Parathyroid adenoma (tissue), 2 donors: ENCODE data around the gene MIA2.

Source experiments
- H2AFZ ChIP-seq: fragments of 300-600 bp; sonication (generic); one replicate; pipeline ENCODE4 v1.7.0; 2017; ENCODE audit warnings: antibody characterized with exemption, mild to moderate bottlenecking
- H3K27ac ChIP-seq: fragments of 300-600 bp; sonication (generic); one replicate; pipeline ENCODE4 v1.7.0; 2017
- H3K27me3 ChIP-seq: fragments of 300-600 bp; sonication (generic); one replicate; pipeline ENCODE4 v1.7.0; 2017; ENCODE audit warnings: low read length; ENCODE audit not compliant: control insufficient read depth, insufficient read depth
- H3K36me3 ChIP-seq: fragments of 300-600 bp; sonication (generic); one replicate; pipeline ENCODE4 v1.7.0; 2017; ENCODE audit warnings: low read length; ENCODE audit not compliant: control insufficient read depth, insufficient read depth
- H3K4me1 ChIP-seq: fragments of 300-600 bp; sonication (generic); one replicate; pipeline ENCODE4 v1.7.0; 2017; ENCODE audit warnings: control low read depth
- H3K4me2 ChIP-seq: fragments of 300-600 bp; sonication (generic); one replicate; pipeline ENCODE4 v1.7.0; 2017; ENCODE audit warnings: low read length
- H3K4me3 ChIP-seq: fragments of 300-600 bp; sonication (generic); one replicate; pipeline ENCODE4 v1.7.0; 2017; ENCODE audit warnings: low read depth, low read length
- H3K79me2 ChIP-seq: fragments of 300-600 bp; sonication (generic); one replicate; pipeline ENCODE4 v1.7.0; 2017; ENCODE audit warnings: control low read depth
- H3K9ac ChIP-seq: fragments of 300-600 bp; sonication (generic); one replicate; pipeline ENCODE4 v1.7.0; 2017; ENCODE audit warnings: mild to moderate bottlenecking
- H3K9me3 ChIP-seq: fragments of 300-600 bp; sonication (generic); one replicate; pipeline ENCODE4 v1.7.0; 2017; ENCODE audit warnings: low read length; ENCODE audit not compliant: control insufficient read depth
- TF ChIP-seq, protein P1 (sequence below): fragments of 300-600 bp; sonication (generic); IDR thresholded peaks from one replicate; pipeline ENCODE4 v1.7.0; 2017; ENCODE audit warnings: antibody characterized with exemption, mild to moderate bottlenecking
- donor health status: primary hyperparathyroidism.

The MIA2 gene

DNA sequence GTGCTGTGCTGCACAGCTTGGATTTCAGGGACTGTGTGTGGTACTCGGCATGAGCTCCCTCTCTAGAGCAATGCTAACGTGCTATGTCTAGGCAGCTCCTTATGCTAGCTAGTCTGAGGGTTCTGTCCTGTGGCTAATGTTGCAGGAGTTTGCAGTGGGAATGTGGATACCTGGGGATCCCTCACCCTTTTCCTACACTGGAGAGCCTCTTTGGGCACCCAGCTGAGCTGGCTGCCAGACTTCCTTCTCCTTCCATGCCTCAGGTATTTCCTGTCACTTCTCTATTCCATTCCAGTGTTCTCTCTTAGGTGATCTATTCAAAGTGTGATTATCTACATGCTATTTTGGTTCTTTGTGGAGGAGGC is 133.7 kb downstream of the MIA2 start:
- Histone ChIP-seq H3K4me1 (peaks cover 2% of the 10 kb centered on the region), H3K36me3 (no peaks in the 10 kb centered on the region), H3K4me2 (no peak overlapping the region), H3K9ac (no peak overlapping the region), H3K79me2 (peaks cover 4% of the 10 kb centered on the region), H3K27me3 (no peaks in the 10 kb centered on the region), H3K4me3 (no peak overlapping the region), H2AFZ (no peak overlapping the region), H3K27ac (no peak overlapping the region), H3K9me3 (no peaks in the 10 kb centered on the region)
- TF ChIP-seq, protein P1, sequence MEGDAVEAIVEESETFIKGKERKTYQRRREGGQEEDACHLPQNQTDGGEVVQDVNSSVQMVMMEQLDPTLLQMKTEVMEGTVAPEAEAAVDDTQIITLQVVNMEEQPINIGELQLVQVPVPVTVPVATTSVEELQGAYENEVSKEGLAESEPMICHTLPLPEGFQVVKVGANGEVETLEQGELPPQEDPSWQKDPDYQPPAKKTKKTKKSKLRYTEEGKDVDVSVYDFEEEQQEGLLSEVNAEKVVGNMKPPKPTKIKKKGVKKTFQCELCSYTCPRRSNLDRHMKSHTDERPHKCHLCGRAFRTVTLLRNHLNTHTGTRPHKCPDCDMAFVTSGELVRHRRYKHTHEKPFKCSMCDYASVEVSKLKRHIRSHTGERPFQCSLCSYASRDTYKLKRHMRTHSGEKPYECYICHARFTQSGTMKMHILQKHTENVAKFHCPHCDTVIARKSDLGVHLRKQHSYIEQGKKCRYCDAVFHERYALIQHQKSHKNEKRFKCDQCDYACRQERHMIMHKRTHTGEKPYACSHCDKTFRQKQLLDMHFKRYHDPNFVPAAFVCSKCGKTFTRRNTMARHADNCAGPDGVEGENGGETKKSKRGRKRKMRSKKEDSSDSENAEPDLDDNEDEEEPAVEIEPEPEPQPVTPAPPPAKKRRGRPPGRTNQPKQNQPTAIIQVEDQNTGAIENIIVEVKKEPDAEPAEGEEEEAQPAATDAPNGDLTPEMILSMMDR: no peak

DNA sequence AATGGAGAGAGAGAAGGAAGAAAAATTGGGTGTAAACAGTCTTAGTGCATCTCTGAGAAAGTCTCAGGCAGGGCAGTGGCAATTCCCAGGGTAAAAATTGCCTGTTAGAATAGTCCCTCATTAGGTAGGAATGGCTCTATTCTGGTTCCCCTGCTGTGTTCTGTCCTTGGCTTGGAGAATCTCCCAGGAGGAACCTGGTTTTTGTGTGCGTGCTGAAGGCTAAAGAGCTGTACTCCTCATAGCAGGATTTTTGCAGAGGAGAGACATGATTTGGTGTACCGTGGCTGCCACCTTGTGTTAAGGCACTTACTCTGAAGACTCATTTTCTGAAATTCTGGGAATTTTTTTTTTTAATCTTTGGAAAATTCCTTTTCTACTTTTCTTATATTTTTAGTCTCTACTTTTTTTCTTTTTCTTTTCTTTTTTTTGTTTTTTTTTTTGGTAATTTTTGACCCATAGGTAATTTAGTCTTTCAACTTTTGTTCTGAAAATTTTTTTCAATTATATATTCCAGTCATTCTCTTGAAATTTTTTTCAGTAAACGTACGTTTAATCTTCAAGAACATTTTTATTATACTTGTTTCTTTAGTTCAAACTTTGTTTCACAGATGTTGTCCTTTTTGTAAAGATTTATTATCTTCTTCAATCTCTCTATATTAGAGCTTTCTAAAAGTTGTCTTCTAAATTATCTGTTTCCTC is 134.7 kb downstream of the MIA2 start:
- H3K4me3 ChIP-seq: no peak overlapping the region
- no peak overlapping the region for H3K4me2 ChIP-seq
- no peak overlapping the region for H3K27ac ChIP-seq
- H3K9ac ChIP-seq: no peak overlapping the region
- H3K27me3 ChIP-seq: no peaks in the 10 kb centered on the region
- H2AFZ ChIP-seq: no peak overlapping the region
- H3K9me3 ChIP-seq: no peaks in the 10 kb centered on the region
- peaks cover 2% of the 10 kb centered on the region for H3K4me1 ChIP-seq
- H3K36me3 ChIP-seq: no peaks in the 10 kb centered on the region
- TF ChIP-seq, protein P1: peak; percentile 46
- peaks cover 4% of the 10 kb centered on the region for H3K79me2 ChIP-seq

DNA sequence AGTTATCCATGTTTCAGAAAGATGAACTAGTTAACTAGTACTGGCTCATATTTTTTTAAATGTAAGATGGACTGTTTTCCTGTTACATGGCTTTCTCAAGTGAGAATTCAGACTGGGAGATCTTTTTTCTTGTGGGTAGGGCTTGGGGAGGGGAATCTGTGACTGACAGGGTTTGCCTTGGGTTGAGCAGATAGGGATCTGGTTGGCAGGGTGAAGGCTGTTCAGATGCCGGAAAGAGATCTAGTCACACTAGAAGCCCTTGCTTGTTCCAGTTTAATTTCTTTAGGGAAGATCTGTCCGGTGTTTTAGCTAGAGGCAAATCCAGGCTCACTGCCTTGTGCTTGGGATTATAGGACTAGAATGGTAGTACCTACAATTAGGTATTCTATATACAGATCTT is 135.3 kb downstream of the MIA2 start:
- peaks cover 2% of the 10 kb centered on the region for H3K4me1 ChIP-seq
- H3K4me2 ChIP-seq: no peak overlapping the region
- no peak overlapping the region for H3K27ac ChIP-seq
- H3K9ac ChIP-seq: no peak overlapping the region
- H3K79me2 ChIP-seq: peaks cover 4% of the 10 kb centered on the region
- no peak overlapping the region for H3K4me3 ChIP-seq
- no peaks in the 10 kb centered on the region for H3K9me3 ChIP-seq
- TF ChIP-seq, protein P1: no peak
- H2AFZ ChIP-seq: no peak overlapping the region
- H3K27me3 ChIP-seq: no peaks in the 10 kb centered on the region
- no peaks in the 10 kb centered on the region for H3K36me3 ChIP-seq

DNA sequence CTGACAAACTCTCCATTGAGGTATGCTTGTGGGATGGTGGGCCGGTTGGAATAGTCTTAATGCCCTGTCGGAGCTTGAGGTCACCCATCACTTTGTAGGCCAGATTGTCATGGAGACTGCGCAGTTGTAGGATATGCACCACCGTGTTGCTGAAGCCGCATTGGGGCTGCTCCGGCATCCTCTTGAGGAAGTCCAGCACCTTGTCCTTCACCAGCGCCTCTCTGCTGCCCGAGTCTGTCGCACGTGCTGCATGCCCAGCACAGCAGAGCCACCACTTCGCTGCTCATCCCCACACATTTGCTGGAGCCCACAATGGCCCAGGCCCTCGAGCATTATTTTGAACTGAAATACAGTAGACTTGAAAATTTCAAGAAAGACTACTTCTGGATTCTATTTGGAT is 136.7 kb downstream of the MIA2 start:
- Histone ChIP-seq H3K27me3 (no peaks in the 10 kb centered on the region), H3K4me3 (no peak overlapping the region), H2AFZ (no peak overlapping the region), H3K4me2 (no peak overlapping the region), H3K9ac (no peak overlapping the region), H3K9me3 (no peaks in the 10 kb centered on the region), H3K4me1 (peaks cover 5% of the 10 kb centered on the region), H3K27ac (no peak overlapping the region), H3K36me3 (no peaks in the 10 kb centered on the region), H3K79me2 (peaks cover 4% of the 10 kb centered on the region)
- TF ChIP-seq, protein P1: no peak

DNA sequence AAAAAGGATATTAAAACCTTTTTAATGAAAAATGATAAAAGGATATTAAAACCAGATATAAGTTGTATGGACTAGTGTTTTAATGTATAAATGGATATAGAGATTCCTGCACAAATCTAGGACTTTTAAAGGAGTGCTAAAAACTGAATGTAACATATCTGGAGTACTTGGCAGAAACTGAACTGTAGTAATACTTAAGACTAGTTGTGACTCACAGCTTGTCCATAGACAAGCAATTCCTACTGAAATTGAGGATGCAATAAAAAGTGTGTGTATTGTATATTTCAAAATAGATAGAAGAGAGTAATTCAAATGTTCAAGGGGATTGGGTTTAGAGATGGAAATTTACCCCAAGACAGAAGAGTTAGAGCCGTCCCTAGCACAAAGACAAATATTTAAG is 138.9 kb downstream of the MIA2 start:
- Histone ChIP-seq H3K9me3 (no peaks in the 10 kb centered on the region), H3K4me1 (peaks cover 5% of the 10 kb centered on the region), H3K9ac (no peak overlapping the region), H3K36me3 (no peaks in the 10 kb centered on the region), H2AFZ (no peak overlapping the region), H3K4me2 (no peak overlapping the region), H3K4me3 (no peak overlapping the region), H3K79me2 (no peaks in the 10 kb centered on the region), H3K27me3 (no peaks in the 10 kb centered on the region), H3K27ac (no peak overlapping the region)
- TF ChIP-seq, protein P1: no peak
